SK-N-SH (cell line): Measurements from ENCODE around the gene ACE. TPM values are rescaled to one million over a fixed set of nuclear protein-coding genes. Genes with fewer than 3 reads are reported as not detected.

Source experiments
- CTCF ChIA-PET: fragments of 300-600, 350-600 bp; formaldehyde crosslinking; extraction: SDS; loops from one replicate; lab custom pipeline; 2021; lab: Yijun Ruan, JAX
- POLR2A ChIA-PET: fragments of 350-600 bp; sonication (Branson Sonifier 250); formaldehyde crosslinking; extraction: SDS; loops from one replicate; lab custom pipeline; 2020; ENCODE audit warnings: antibody characterized with exemption, inconsistent platforms; lab: Yijun Ruan, JAX
- DNase-seq: peaks from one replicate; pipeline ENCODE4 v3.0.0; 2012
- H2AFZ ChIP-seq: fragments of 200-600 bp; sonication (generic); 2 replicates; pipeline ENCODE4 v1.8.1; 2016; ENCODE audit warnings: antibody characterized with exemption, mild to moderate bottlenecking, low read depth
- H3F3A ChIP-seq: fragments of 200-600 bp; sonication (generic); replicated peaks from 2 replicates; pipeline ENCODE3; 2016; ENCODE audit warnings: antibody characterized with exemption, mild to moderate bottlenecking; ENCODE audit not compliant: insufficient read depth
- H3K27ac ChIP-seq, 2 experiments: fragments of 200-500 bp in 1 of 2; fragments of 200-600 bp in 1 of 2; sonication (Bioruptor generic) in 1 of 2; sonication (generic), shearing (Covaris generic) in 1 of 2; 2 replicates each; pipeline versions ENCODE4 v1.5.1 to v1.6.1; 2014 to 2016; ENCODE audit warnings: low read depth in 2 of 2, inconsistent platforms in 1 of 2, low read length in 1 of 2, mild to moderate bottlenecking in 1 of 2, mixed read lengths in 1 of 2
- H3K27me3 ChIP-seq: fragments of 200-600 bp; sonication (generic), shearing (Covaris generic); 2 replicates; pipeline ENCODE4 v1.6.1; 2016; ENCODE audit warnings: mixed run types; ENCODE audit not compliant: insufficient read depth
- H3K36me3 ChIP-seq, 2 experiments: fragments of 200-500 bp in 1 of 2; fragments of 200-600 bp in 1 of 2; sonication (Bioruptor generic) in 1 of 2; sonication (generic) in 1 of 2; replicated peaks in 1 of 2; 2 replicates each; pipeline versions ENCODE3 to v1.5.1; 2014 to 2016; ENCODE audit warnings: low read length in 1 of 2, mild to moderate bottlenecking in 1 of 2; ENCODE audit not compliant: insufficient read depth in 2 of 2, control insufficient read depth in 1 of 2
- H3K4me1 ChIP-seq, 2 experiments: fragments of 200-500 bp in 1 of 2; fragments of 200-600 bp in 1 of 2; sonication (Bioruptor generic) in 1 of 2; sonication (generic), shearing (Covaris generic) in 1 of 2; 2 replicates each; pipeline versions ENCODE4 v1.5.1 to v1.6.1; 2014 to 2016; ENCODE audit warnings: low read depth in 1 of 2, low read length in 1 of 2, mixed run types in 1 of 2; ENCODE audit not compliant: insufficient read depth in 2 of 2, control insufficient read depth in 1 of 2
- H3K4me2 ChIP-seq: fragments of 200-600 bp; sonication (generic), shearing (Covaris generic); 2 replicates; pipeline ENCODE4 v1.6.1; 2017; ENCODE audit warnings: mixed run types
- H3K4me3 ChIP-seq, 2 experiments: fragments of 200-500 bp in 1 of 2; fragments of 200-600 bp in 1 of 2; sonication (Bioruptor generic) in 1 of 2; sonication (generic), shearing (Covaris generic) in 1 of 2; 2 replicates each; pipeline versions ENCODE4 v1.5.1 to v1.8.1; 2014 to 2016; ENCODE audit warnings: low read depth in 2 of 2, inconsistent platforms in 1 of 2, low read length in 1 of 2, mild to moderate bottlenecking in 1 of 2, mixed read lengths in 1 of 2, moderate library complexity in 1 of 2
- H3K79me2 ChIP-seq: fragments of 200-600 bp; sonication (generic); 2 replicates; pipeline ENCODE4 v1.8.1; 2017; ENCODE audit warnings: mild to moderate bottlenecking; ENCODE audit not compliant: insufficient read depth
- H3K9ac ChIP-seq: fragments of 200-600 bp; sonication (generic); 2 replicates; pipeline ENCODE4 v1.6.1; 2017; ENCODE audit warnings: mixed run types
- H3K9me2 ChIP-seq: fragments of 200-600 bp; sonication (generic); 2 replicates; pipeline ENCODE4 v1.6.1; 2017; ENCODE audit warnings: mixed run types
- H3K9me3 ChIP-seq: fragments of 200-600 bp; sonication (generic); 2 replicates; pipeline ENCODE4 v1.6.1; 2017; ENCODE audit warnings: mixed run types, mild to moderate bottlenecking, moderate library complexity
- H4K20me1 ChIP-seq: fragments of 200-600 bp; sonication (generic); 2 replicates; pipeline ENCODE4 v1.6.1; 2017; ENCODE audit warnings: mild to moderate bottlenecking, mixed run types; ENCODE audit not compliant: insufficient read depth
- ELF1 ChIP-seq: IDR thresholded peaks from 2 replicates; pipeline ENCODE4 v1.4.0; 2012
- FOSL2 ChIP-seq: IDR thresholded peaks from 2 replicates; pipeline ENCODE4 v1.4.0; 2012; ENCODE audit warnings: low read depth, mild to moderate bottlenecking, moderate library complexity, borderline replicate concordance
- GATA2 ChIP-seq: sonication (generic); formaldehyde crosslinking; IDR thresholded peaks from 2 replicates; pipeline ENCODE4 v1.5.0; 2020; ENCODE audit warnings: mild to moderate bottlenecking, missing genetic modification reagents
- MXI1 ChIP-seq: IDR thresholded peaks from 2 replicates; pipeline ENCODE4 v1.6.1; 2012; ENCODE audit warnings: mild to moderate bottlenecking, low read depth, low read length, improper control_type of control experiment
- NFIC ChIP-seq: IDR thresholded peaks from 2 replicates; pipeline ENCODE4 v1.4.0; 2012; ENCODE audit warnings: borderline replicate concordance
- RAD21 ChIP-seq: IDR thresholded peaks from 2 replicates; pipeline ENCODE4 v1.6.1; 2012; ENCODE audit warnings: mild to moderate bottlenecking, low read length
- RCOR1 ChIP-seq: fragments of 150-350 bp; IDR thresholded peaks from 2 replicates; pipeline ENCODE4 v1.6.1; 2017; ENCODE audit warnings: antibody characterized with exemption, low read length
- RFX5 ChIP-seq: IDR thresholded peaks from 2 replicates; pipeline ENCODE4 v1.6.1; 2012; ENCODE audit warnings: mild to moderate bottlenecking, improper control_type of control experiment, low read length
- SMC3 ChIP-seq: IDR thresholded peaks from 2 replicates; pipeline ENCODE4 v1.6.1; 2012; ENCODE audit warnings: low read depth, low read length, improper control_type of control experiment
- TCF12 ChIP-seq: IDR thresholded peaks from 2 replicates; pipeline ENCODE4 v1.4.0; 2012
- WGBS: methylation state at CpG from one replicate; pipeline ENCODE4 v1.1.6; 2017; ENCODE audit warnings: low lambda C conversion rate; 5-methylcytosine and 5-hydroxymethylcytosine counted together
- polyA plus RNA-seq, 3 experiments: library from polyadenylated mRNA; depleted of rRNA; stranded (reverse); fragments of >200 nt; gene quantifications; 2 replicates each; pipeline ENCODE4 v1.2.3, GENCODE V29; 2012
- TF ChIP-seq, protein P1 (sequence below): IDR thresholded peaks from 2 replicates; pipeline ENCODE4 v1.6.1; 2012; ENCODE audit warnings: mild to moderate bottlenecking, low read depth, low read length, moderate library complexity
- TF ChIP-seq, protein P2 (sequence below): IDR thresholded peaks from 2 replicates; pipeline ENCODE4 v1.4.0; 2012; ENCODE audit warnings: low read depth, borderline replicate concordance
- TF ChIP-seq, protein P3 (sequence below): IDR thresholded peaks from 2 replicates; pipeline ENCODE4 v1.4.0; 2012; ENCODE audit warnings: low read depth
- TF ChIP-seq, protein P4 (sequence below): fragments of 150-350 bp; IDR thresholded peaks from 2 replicates; pipeline ENCODE4 v1.6.1; 2016; ENCODE audit warnings: mild to moderate bottlenecking, low read depth, low read length

Gene ACE
- polyA plus RNA-seq, 1 of the 3 experiments (the other 2 are of a cell fraction), result 12.1 TPM

DNA sequence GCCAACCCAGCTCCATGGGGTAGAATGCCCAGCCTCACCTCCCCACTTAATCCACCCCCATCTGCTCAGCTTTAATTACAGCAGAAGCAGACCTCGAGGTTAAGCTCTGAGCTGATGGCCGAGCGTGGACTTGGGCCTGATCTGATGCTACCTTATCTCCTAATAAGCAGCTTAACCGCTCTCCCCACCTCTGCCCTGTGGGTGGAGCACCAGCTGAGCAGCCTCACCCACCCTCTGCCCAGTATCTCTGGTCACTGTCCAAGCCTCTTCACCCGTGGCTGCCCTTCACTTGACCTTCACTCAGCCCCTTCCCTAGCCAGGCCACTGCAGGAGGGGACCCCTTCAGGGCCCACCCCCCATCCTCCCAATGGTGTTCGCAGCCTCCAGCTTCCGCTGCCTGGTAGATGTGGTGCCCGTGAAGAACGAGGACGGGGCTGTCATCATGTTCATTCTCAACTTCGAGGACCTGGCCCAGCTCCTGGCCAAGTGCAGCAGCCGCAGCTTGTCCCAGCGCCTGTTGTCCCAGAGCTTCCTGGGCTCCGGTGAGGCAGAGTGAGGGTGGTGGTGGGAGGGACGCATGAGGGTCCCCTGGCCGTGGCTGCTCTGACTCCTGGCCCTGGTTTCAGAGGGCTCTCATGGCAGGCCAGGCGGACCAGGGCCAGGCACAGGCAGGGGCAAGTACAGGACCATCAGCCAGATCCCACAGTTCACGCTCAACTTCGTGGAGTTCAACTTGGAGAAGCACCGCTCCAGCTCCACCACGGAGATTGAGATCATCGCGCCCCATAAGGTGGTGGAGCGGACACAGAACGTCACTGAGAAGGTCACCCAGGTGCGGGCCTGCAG lies 53.1 kb downstream of the ACE start:
- 68% methylated on average over 25 of the region's 26 CpGs for WGBS
- Histone ChIP-seq H3K4me1 (peaks cover 0 to 29% of the 10 kb centered on the region in 2 experiments; a peak in 1 of 4 replicates), H3K36me3 (no peaks in the 10 kb centered on the region), H3K79me2 (no peaks in the 10 kb centered on the region), H3K27me3 (0 out of 2 replicates have a peak, but pooled peaks cover 17% of the 10 kb centered on the region), H3K27ac (peak overlapping the region in 1 of 2 experiments; percentile 32; a peak in 1 of 4 replicates), H4K20me1 (no peaks in the 10 kb centered on the region), H3K9me2 (no peaks in the 10 kb centered on the region), H3K4me2 (no peak overlapping the region), H3K4me3 (no peak overlapping the region), H3F3A (no peaks in the 10 kb centered on the region), H3K9me3 (no peaks in the 10 kb centered on the region), H3K9ac (no peak overlapping the region), H2AFZ (no peak overlapping the region)
- ChIA-PET CTCF (interaction anchor here (1.0 to 4.8 kb wide), 9 partner anchors 14 to 105 kb away, joined by 3 to 29 read pairs (median 5); no protein-coding TSS in a partner anchor), POLR2A (interaction anchor here (0.7 to 1.9 kb wide), 3 partner anchors 83 to 96 kb away, joined by 3 to 4 read pairs (median 3); partner anchors contain the start of gene CYB561)
- TF ChIP-seq ELF1 (no peak), GATA2 (CRISPR knock-in tag) (peak; percentile 60), FOSL2 (no peak), SMC3 (peak; percentile 2; the same call in 1 of the 2 replicates), RAD21 (0 out of 2 replicates have a peak, but pooled peaks have one; percentile 9)
- TF ChIP-seq, protein P1, sequence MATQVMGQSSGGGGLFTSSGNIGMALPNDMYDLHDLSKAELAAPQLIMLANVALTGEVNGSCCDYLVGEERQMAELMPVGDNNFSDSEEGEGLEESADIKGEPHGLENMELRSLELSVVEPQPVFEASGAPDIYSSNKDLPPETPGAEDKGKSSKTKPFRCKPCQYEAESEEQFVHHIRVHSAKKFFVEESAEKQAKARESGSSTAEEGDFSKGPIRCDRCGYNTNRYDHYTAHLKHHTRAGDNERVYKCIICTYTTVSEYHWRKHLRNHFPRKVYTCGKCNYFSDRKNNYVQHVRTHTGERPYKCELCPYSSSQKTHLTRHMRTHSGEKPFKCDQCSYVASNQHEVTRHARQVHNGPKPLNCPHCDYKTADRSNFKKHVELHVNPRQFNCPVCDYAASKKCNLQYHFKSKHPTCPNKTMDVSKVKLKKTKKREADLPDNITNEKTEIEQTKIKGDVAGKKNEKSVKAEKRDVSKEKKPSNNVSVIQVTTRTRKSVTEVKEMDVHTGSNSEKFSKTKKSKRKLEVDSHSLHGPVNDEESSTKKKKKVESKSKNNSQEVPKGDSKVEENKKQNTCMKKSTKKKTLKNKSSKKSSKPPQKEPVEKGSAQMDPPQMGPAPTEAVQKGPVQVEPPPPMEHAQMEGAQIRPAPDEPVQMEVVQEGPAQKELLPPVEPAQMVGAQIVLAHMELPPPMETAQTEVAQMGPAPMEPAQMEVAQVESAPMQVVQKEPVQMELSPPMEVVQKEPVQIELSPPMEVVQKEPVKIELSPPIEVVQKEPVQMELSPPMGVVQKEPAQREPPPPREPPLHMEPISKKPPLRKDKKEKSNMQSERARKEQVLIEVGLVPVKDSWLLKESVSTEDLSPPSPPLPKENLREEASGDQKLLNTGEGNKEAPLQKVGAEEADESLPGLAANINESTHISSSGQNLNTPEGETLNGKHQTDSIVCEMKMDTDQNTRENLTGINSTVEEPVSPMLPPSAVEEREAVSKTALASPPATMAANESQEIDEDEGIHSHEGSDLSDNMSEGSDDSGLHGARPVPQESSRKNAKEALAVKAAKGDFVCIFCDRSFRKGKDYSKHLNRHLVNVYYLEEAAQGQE, result no peak
- DNase-seq, result peak; percentile 74

DNA sequence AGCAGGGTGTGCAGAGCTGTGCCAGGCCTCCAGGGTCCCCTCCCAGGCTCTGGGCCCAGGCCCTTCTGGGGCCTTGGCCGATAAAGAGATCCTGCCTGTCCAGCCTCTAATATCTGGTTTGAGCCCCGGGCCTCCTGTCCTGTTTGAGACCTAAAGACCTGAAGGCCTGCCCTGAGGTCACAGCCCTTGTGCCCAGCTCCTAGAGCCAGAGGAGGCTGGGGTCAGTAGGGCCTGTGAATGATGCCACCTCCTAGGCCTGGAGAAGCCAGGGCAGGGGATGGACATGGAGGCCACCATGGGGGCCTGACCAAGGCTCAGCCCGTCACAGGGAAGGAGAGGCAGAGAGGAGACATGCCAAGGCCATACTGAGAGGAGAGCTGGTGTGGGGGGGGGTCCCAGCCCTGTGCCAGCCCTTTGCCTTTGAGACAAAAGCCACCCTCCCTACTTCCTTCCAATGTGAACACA lies 53.7 kb downstream of the ACE start:
- DNase-seq, result no peak
- H3K9me2 ChIP-seq, result no peaks in the 10 kb centered on the region
- H3K9ac ChIP-seq, result no peak overlapping the region
- H4K20me1 ChIP-seq, result no peaks in the 10 kb centered on the region
- no peak overlapping the region; a peak in 1 of 4 replicates for H3K27ac ChIP-seq
- ChIA-PET POLR2A (interaction anchor here (0.7 to 1.9 kb wide), 5 partner anchors 19 to 99 kb away, joined by 3 to 5 read pairs (median 4); partner anchors contain the start of genes CYB561 and DCAF7), CTCF (interaction anchor here (1.0 to 4.8 kb wide), 9 partner anchors 14 to 105 kb away, joined by 3 to 27 read pairs (median 4); no protein-coding TSS in a partner anchor)
- peaks cover 0 to 29% of the 10 kb centered on the region in 2 experiments; a peak in 1 of 4 replicates for H3K4me1 ChIP-seq
- H3K36me3 ChIP-seq, result no peaks in the 10 kb centered on the region
- H3K4me2 ChIP-seq, result no peak overlapping the region
- H3K4me3 ChIP-seq, result no peak overlapping the region
- H3K27me3 ChIP-seq, result peaks cover 12% of the 10 kb centered on the region; the same call in 1 of the 2 replicates
- TF ChIP-seq, protein P2, sequence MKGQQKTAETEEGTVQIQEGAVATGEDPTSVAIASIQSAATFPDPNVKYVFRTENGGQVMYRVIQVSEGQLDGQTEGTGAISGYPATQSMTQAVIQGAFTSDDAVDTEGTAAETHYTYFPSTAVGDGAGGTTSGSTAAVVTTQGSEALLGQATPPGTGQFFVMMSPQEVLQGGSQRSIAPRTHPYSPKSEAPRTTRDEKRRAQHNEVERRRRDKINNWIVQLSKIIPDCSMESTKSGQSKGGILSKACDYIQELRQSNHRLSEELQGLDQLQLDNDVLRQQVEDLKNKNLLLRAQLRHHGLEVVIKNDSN, result no peak
- TF ChIP-seq, protein P3, sequence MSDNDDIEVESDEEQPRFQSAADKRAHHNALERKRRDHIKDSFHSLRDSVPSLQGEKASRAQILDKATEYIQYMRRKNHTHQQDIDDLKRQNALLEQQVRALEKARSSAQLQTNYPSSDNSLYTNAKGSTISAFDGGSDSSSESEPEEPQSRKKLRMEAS, result no peak
- no peak for TF ChIP-seq RFX5
- TF ChIP-seq TCF12, result no peak
- TF ChIP-seq RAD21, result no peak
- no peak for TF ChIP-seq GATA2 (CRISPR knock-in tag)
- no peak for TF ChIP-seq NFIC
- no peak for TF ChIP-seq RCOR1
- TF ChIP-seq MXI1, result no peak
- TF ChIP-seq, protein P4, sequence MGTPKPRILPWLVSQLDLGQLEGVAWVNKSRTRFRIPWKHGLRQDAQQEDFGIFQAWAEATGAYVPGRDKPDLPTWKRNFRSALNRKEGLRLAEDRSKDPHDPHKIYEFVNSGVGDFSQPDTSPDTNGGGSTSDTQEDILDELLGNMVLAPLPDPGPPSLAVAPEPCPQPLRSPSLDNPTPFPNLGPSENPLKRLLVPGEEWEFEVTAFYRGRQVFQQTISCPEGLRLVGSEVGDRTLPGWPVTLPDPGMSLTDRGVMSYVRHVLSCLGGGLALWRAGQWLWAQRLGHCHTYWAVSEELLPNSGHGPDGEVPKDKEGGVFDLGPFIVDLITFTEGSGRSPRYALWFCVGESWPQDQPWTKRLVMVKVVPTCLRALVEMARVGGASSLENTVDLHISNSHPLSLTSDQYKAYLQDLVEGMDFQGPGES, result no peak
- 65% methylated on average over 2 of the region's 3 CpGs for WGBS
- no peak overlapping the region for H2AFZ ChIP-seq
- H3K79me2 ChIP-seq, result no peaks in the 10 kb centered on the region
- no peaks in the 10 kb centered on the region for H3F3A ChIP-seq
- no peaks in the 10 kb centered on the region for H3K9me3 ChIP-seq
